MM.1S (cell line): ENCODE results near the gene APOBEC2.

ENCODE experiments used
- DNase-seq: peaks from one replicate; pipeline ENCODE4 v3.0.0-alpha.2; 2015
- H2AFZ ChIP-seq: fragments of 300-600 bp; sonication (generic); 2 replicates; pipeline ENCODE4 v1.6.0; 2016; ENCODE audit warnings: antibody characterized with exemption, low read length
- H3F3A ChIP-seq: fragments of 300-600 bp; sonication (generic); 2 replicates; pipeline ENCODE4 v1.6.1; 2016; ENCODE audit warnings: mild to moderate bottlenecking, antibody characterized with exemption, low read length, moderate library complexity, mixed read lengths; ENCODE audit not compliant: insufficient read depth
- H3K27ac ChIP-seq: fragments of 300-600 bp; sonication (generic); 2 replicates; pipeline ENCODE4 v1.5.1; 2016; ENCODE audit warnings: mild to moderate bottlenecking, low read length
- H3K27me3 ChIP-seq: fragments of 300-600 bp; sonication (generic); replicated peaks from 2 replicates; pipeline ENCODE4 v1.6.0; 2016; ENCODE audit warnings: low read length; ENCODE audit not compliant: insufficient read depth
- H3K36me3 ChIP-seq: fragments of 300-600 bp; sonication (generic); replicated peaks from 2 replicates; pipeline ENCODE4 v1.6.1; 2016; ENCODE audit warnings: mild to moderate bottlenecking, low read length, mixed read lengths; ENCODE audit not compliant: insufficient read depth
- H3K4me1 ChIP-seq: fragments of 300-600 bp; sonication (generic); 2 replicates; pipeline ENCODE4 v1.6.1; 2016; ENCODE audit warnings: low read length, mixed read lengths
- H3K4me2 ChIP-seq: fragments of 300-600 bp; sonication (generic); 2 replicates; pipeline ENCODE4 v1.6.0; 2016; ENCODE audit warnings: low read depth, low read length
- H3K4me3 ChIP-seq: fragments of 300-600 bp; sonication (generic); 2 replicates; pipeline ENCODE4 v1.5.1; 2016; ENCODE audit warnings: low read length, mixed read lengths
- H3K79me2 ChIP-seq: fragments of 300-600 bp; sonication (generic); 2 replicates; pipeline ENCODE4 v1.6.1; 2016; ENCODE audit warnings: mixed run types, low read length, mixed read lengths
- H3K9ac ChIP-seq: fragments of 300-600 bp; sonication (generic); 2 replicates; pipeline ENCODE4 v1.6.1; 2016; ENCODE audit warnings: low read length, mixed read lengths
- H3K9me2 ChIP-seq: fragments of 300-600 bp; sonication (generic); replicated peaks from 2 replicates; pipeline ENCODE4 v1.6.1; 2016; ENCODE audit warnings: mild to moderate bottlenecking, low read length, mixed read lengths; ENCODE audit not compliant: insufficient read depth
- H3K9me3 ChIP-seq: fragments of 300-600 bp; sonication (generic); replicated peaks from 2 replicates; pipeline ENCODE4 v1.6.1; 2016; ENCODE audit warnings: mild to moderate bottlenecking, low read length, mixed read lengths; ENCODE audit not compliant: insufficient read depth
- H4K20me1 ChIP-seq: fragments of 300-600 bp; sonication (generic); 2 replicates; pipeline ENCODE4 v1.6.1; 2016; ENCODE audit warnings: mild to moderate bottlenecking, low read length, moderate library complexity, mixed read lengths; ENCODE audit not compliant: insufficient read depth
- EZH2 ChIP-seq: fragments of 300-600 bp; sonication (generic); optimal IDR thresholded peaks from 2 replicates; pipeline ENCODE3; 2017; ENCODE audit warnings: low read depth, mild to moderate bottlenecking, antibody characterized with exemption, low read length, mixed read lengths
- EZH2phosphoT487 ChIP-seq: fragments of 300-600 bp; sonication (generic); IDR thresholded peaks from 2 replicates; pipeline ENCODE4 v1.6.1; 2018; ENCODE audit warnings: antibody characterized with exemption, low read length
- TF ChIP-seq, protein P1 (sequence below): fragments of 300-600 bp; sonication (generic); IDR thresholded peaks from 2 replicates; pipeline ENCODE4 v1.5.1; 2016; ENCODE audit warnings: antibody characterized with exemption, low read length, mixed read lengths

APOBEC2 gene

DNA sequence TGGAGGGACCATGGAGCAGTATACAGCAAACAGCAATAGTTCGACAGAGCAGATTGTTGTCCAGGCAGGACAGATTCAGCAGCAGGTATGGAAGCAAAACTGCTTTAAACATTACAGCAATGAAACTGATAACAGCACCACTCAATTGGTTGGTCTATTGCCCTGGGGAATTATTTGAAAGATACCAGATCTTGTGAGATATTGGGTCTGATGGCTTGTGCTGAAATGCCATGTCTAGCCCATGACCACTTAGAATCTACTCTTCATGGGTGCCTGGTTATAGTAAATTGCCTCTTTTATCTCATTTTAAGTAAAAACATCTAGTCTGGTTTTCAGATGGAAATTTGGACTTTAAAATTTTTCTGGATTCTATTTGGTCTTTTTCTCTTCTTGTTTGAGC lies 26.1 kb downstream of the APOBEC2 start:
- Histone ChIP-seq H2AFZ (no peak overlapping the region), H3K36me3 (peaks cover 10% of the 10 kb centered on the region), H3K4me3 (no peak overlapping the region), H4K20me1 (no peaks in the 10 kb centered on the region), H3K4me2 (no peak overlapping the region), H3K27me3 (no peaks in the 10 kb centered on the region), H3K4me1 (0 out of 2 replicates have a peak, but pooled peaks cover 3% of the 10 kb centered on the region), H3K9me2 (no peaks in the 10 kb centered on the region), H3F3A (peaks cover 3% of the 10 kb centered on the region; the same call in 1 of the 2 replicates), H3K9ac (no peak overlapping the region), H3K79me2 (peaks cover 92% of the 10 kb centered on the region), H3K9me3 (no peaks in the 10 kb centered on the region), H3K27ac (no peak overlapping the region)
- TF ChIP-seq, protein P1, sequence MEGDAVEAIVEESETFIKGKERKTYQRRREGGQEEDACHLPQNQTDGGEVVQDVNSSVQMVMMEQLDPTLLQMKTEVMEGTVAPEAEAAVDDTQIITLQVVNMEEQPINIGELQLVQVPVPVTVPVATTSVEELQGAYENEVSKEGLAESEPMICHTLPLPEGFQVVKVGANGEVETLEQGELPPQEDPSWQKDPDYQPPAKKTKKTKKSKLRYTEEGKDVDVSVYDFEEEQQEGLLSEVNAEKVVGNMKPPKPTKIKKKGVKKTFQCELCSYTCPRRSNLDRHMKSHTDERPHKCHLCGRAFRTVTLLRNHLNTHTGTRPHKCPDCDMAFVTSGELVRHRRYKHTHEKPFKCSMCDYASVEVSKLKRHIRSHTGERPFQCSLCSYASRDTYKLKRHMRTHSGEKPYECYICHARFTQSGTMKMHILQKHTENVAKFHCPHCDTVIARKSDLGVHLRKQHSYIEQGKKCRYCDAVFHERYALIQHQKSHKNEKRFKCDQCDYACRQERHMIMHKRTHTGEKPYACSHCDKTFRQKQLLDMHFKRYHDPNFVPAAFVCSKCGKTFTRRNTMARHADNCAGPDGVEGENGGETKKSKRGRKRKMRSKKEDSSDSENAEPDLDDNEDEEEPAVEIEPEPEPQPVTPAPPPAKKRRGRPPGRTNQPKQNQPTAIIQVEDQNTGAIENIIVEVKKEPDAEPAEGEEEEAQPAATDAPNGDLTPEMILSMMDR, result no peak
- TF ChIP-seq EZH2phosphoT487, result no peak
- no peak for TF ChIP-seq EZH2
- DNase-seq, result no peak

GRCh38 chr6:41080621-41081020 lies 27.6 kb downstream of the APOBEC2 start:
- no peak overlapping the region for H3K4me2 ChIP-seq
- H4K20me1 ChIP-seq, result no peaks in the 10 kb centered on the region

DNA sequence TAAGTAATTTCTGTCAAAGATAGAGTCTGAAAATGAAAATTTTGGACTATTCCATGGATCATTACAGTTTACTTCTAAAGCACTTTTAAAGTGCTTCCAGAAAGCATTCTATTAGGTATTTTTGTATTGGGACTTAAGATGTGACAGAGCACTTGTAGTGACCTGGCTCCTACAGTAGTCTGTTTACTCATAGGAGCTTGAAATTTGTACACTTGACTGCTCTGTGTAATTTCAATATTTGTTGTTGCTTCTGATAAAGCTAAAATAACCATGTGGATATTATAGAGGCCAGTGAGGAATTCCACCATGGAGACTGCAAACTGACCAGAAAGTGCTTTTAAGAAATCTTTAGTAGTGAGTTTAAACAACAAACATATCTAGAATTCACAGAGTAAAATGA lies 30.1 kb downstream of the APOBEC2 start:
- no peak overlapping the region for H3K27ac ChIP-seq
- no peak overlapping the region for H3K9ac ChIP-seq
- TF ChIP-seq, protein P1, result no peak
- TF ChIP-seq EZH2phosphoT487 (no peak), EZH2 (no peak)

More at GRCh38 chr6:41080621-41081020, 27.6 kb downstream of the APOBEC2 start:
- Histone ChIP-seq H2AFZ (no peak overlapping the region), H3K9ac (no peak overlapping the region), H3K27me3 (no peaks in the 10 kb centered on the region), H3K27ac (no peak overlapping the region), H3K9me3 (no peaks in the 10 kb centered on the region), H3K4me3 (no peak overlapping the region), H3F3A (no peaks in the 10 kb centered on the region), H3K79me2 (peaks cover 76% of the 10 kb centered on the region), H3K9me2 (no peaks in the 10 kb centered on the region), H3K36me3 (peaks cover 10% of the 10 kb centered on the region), H3K4me1 (0 out of 2 replicates have a peak, but pooled peaks cover 3% of the 10 kb centered on the region)
- TF ChIP-seq EZH2phosphoT487 (no peak), EZH2 (no peak)
- TF ChIP-seq, protein P1, result no peak
- DNase-seq, result no peak

More for the DNA sequence above, 30.1 kb downstream of the APOBEC2 start:
- Histone ChIP-seq H3F3A (no peaks in the 10 kb centered on the region), H2AFZ (no peak overlapping the region), H3K36me3 (peaks cover 17% of the 10 kb centered on the region), H3K4me3 (no peak overlapping the region), H3K4me2 (no peak overlapping the region), H3K4me1 (0 out of 2 replicates have a peak, but pooled peaks cover 3% of the 10 kb centered on the region), H3K79me2 (peaks cover 65% of the 10 kb centered on the region), H4K20me1 (no peaks in the 10 kb centered on the region), H3K27me3 (no peaks in the 10 kb centered on the region), H3K9me3 (no peaks in the 10 kb centered on the region), H3K9me2 (no peaks in the 10 kb centered on the region)
- no peak for DNase-seq
